Stimulated activated CD8-positive, alpha-beta memory T cell treated with anti-CD3 and anti-CD28 coated beads, Interleukin-7, amount 100 ng/mL, for 48 hours (primary cell): ENCODE measurements around the gene MBNL2.

Source experiments
- DNase-seq, 2 donors: peaks; one replicate each; pipeline ENCODE4 v3.0.0-alpha.2; 2020; ENCODE audit warnings: low read depth in 1 of 2; ENCODE audit errors: extremely low read depth in 1 of 2

Gene MBNL2

DNA sequence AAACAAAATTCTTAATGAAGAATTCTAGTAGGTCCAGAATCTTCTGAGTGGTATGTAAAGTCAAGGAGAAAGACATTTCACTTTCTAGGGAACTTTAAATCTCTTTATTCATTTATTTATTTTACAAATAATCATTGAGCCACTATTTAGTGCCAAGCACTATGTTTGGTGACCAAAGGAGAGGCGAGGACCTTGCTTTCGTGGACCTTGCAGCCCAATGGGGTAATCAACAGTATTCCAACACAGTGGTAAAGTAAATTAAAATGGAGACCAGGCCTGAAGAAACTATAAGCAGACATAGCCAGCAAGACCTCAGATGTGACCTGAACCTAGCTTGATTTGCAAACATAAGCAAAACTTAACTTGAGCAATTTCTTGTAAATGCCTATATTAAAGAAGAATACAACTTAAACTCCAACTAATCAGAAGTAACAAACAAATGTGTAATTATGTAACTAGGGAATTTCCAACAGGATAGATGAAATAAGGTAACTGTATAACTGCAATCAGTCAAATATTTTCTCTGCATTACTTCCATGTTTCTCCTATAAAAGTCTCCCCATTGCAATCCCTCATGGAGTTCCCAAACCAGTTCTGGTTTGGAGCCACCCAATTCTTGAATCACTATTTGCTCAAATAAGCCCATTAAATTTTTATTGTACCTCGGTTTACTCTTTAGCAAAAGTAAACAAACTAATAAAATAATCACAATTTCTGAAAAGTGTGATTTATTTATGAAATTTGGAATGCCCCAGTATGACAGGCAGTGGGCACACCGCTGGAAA, 67.6 kb downstream of the MBNL2 start:
- no peak for DNase-seq

DNA sequence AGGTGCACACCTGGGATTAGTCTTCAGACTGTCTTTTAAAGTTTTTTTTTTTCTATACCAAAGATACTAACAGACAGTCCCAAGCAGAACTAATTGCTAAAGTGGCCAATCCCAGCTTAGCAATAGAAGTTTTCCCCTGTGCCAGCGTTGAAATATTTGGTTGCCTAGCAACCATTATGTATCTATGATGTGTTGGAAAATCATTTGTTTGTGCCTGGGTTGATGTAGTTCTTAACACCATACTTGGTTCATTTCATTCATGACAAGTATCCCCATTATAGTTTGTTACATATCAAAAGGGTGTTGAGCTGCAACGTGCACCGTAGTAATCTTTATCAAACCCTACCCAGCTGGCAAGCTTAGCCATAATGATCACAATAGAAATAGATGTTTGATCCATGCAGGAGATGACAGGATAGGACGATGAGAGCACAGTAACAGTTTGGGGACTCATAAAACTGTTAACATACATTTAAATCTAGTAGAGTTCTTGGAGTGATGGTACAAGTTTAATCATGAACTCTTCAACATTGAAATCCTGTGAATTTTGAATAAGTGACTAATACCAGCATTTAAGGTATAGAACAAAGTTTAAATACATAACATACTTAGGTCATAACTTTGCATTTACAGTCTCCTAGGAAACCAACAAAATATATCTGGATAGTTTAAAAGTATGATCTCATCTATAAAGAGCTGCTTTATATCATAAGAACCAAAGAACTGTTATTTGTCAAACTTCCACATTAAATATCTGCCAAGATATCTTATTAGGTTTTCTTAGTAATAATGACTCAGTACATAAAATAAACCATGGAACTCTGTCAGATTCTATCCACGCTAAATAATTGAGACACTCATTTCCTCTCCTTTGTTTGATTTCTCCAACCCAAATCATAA, 73.4 kb downstream of the MBNL2 start:
- DNase-seq: no peak

DNA sequence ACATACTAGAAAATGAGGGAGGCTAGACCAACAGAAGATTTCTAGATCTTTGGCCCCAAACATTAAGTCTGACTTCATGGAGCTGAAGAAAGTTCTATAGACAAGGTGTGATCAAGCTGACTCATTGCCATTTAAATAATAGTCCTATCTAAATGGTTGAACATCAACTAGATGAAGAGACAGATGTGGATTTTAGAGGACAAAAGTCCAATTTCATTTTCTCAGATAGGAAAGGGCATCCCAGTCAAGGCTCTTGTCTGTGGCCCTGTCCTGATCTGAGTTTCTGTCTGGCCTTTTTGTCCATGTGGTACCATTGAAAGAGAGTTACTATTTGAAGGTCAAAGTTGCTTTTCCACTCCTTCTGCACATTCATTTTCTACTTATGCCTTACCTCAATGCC, 74.6 kb downstream of the MBNL2 start:
- DNase-seq: no peak

DNA sequence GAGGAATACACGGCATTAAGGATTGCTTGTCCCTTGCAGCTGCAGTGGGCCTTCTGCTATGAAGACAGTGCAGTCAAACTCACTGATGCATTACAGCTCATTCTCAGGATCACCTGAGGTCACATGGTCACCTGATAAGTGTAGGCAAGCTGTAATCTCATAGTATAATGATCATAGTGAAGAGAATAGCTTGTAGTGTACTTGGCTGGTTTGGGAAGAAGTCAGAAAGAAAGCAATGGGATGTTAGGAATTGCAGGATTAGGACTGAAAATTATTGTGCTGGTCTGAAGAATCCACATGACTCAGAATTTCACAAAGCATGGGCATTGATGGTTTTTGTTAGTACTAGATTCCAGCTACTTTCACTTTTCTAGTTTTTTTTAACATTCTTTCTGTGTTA, 76.7 kb downstream of the MBNL2 start:
- no peak for DNase-seq

DNA sequence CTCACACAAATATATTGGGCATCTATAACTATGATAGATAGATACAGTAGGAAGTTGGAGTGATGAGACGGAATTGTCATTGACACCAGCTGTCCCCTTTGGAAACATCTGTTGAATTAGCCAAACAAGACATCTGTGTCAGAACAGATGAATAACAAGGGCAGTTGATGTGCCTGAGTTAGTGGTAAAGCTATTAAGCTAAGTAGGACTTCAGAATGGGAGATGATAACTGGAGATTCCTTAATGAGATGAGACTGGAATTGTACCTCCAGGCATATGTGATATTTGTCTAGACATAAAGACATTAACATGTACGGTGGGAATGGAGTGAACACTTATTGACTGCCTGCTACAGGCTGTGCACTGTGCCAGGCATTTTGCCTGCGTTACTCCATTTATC, 78.7 kb downstream of the MBNL2 start:
- DNase-seq: no peak

DNA sequence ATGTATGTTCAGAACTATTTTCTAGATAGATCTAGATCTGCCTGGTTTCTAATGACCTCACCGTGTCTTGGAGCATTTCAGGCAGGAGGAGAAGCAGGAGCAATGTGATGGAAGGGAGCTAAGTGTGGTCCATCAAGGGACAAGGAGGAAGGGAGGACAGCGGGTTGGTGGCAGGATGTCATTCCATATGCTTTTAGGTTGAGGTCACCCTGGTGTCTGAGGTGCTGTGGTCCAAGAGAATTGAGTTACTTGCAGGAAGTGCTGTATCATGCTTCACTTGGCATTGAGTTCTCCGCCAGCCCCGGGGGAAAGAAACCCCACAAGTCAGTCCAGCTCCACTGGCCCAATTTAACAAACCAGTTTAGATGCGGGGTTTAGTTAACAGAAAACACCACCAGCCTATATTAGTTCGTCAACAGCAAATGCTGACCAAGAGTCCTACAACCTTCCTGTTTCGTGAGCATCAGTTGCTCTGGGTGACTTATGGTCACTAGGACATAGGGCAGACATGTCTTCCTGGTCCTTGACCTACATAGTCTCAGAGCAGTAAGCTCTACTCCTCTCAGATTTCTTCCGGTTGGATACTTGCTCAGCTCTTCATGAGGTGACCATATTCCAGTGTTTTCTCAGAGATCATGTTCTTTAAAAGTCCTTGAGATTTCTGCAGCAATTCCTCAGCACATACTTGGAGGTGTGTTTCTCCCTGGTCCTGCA, 79.4 kb downstream of the MBNL2 start:
- no peak for DNase-seq

DNA sequence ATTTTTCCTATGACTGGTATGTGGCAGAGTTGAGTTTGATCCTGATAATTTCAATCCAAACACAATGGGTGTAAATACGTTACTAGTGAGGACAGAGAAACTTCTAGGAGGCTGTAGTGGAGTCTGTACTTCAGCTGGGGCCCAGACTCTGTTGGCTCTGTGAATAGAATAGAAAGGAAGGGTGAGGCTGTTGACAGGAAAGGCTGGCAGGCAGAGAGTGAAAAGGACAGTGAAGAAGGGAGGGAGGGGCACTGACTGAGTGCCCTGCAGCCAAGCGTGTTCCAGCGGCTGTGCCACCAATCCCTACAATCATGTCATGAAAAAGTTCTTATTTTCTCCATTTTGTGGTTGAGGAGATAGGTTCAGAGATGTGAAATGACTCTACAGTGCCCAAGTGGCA, 80.5 kb downstream of the MBNL2 start:
- no peak for DNase-seq

DNA sequence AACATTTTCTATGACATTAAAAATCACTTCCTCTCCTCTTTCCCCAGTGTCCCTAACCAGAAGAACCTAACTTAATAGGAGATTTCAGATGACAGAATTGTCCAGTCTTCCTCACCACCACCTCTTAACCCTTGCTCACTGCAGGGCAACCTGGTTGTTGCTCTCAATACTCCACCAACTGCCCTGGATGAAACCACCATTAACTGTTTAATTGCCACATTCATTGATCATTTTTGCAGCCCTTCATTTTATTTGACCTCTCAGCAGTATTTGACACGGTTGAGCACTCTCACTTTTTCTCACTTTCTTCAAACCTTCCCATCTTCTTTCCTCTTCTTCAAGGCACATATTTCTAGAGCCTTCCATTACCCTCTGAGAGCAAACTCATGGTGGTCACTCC, 84.0 kb downstream of the MBNL2 start:
- DNase-seq: no peak

DNA sequence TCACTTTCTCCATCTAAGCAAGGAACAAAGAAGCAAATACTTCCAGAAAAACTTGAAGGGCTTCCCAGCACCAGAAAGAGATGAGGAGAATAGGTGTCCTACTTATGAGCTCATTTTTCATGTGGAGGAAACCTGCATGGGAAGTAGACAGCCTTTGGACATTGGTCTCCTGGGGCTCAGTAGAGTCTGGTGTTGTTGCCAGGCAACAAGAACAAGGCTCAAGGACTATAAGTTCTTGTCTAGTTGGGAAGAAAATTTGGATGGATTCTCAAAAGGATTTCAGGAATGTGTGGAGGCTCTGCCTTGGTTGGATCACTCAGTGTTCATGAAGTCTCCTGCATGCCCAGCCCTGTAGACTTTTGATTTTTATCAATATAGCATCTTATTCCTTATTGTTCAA, 84.5 kb downstream of the MBNL2 start:
- DNase-seq: no peak

DNA sequence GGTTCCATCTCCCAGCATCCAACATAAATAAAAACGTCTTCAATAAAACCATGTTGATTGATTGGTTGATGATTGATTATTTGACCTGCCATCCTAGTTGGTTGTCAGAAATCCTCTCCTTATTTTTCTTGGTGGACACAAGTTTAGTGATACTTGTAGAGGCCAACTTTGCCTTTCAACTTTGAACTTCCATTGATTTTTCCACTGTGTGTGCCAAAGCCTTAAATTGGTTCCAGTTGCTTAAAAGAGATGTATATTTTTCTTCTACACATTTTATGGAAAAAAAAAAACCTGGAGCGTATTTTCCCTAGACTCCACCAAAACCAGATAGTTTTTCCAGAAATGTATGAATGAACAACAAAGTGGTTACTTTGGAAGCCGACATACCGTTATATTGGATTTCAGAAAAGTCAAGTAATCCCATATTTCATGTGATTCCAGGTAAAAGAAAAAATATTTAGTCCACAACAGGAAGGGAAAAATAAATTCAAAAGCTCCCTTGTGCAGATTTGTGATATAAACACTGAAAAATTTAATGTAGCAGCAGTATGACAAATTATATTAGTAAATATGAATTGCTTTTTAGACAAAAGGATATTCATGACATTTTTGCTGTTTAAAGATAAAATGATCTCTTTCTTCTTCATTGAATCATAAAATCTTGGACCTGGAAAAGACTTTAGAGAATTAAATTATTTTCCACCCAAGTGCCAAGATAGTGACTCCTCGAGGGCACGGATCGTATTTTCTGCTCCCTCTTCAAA, 85.2 kb downstream of the MBNL2 start:
- no peak for DNase-seq

DNA sequence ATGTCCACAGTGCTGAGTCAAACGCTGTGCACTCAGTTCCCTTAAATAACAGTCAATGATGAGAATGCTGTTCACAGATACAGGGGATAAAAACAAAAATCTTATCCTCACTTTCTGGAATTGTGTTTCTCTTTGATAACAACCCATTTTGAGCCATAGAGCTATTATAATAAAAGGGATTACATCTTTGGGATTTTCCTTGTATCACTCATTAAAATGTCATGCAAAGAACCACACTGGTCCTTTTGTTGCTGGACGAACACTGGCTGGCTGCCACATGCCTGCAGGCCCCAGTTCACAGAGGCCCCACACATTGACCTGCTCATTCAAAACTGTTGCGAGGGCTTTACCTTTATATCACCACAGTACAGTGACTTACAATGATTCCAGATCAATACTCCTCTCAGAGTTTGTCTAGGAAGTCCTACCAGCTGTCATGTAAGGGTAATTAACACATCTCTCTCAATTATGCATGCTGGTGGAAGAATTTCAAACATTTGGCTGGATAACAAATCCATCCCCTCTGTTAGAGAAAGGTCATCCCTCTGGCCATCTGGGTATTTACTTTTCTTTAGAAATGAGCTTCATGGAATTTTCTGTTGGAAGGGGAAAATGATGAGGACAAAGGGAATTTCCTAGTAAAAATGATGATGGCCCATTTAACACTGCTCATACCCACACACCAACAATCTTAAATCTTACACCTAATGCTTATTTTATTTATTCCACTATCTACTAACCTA, 85.9 kb downstream of the MBNL2 start:
- no peak for DNase-seq

DNA sequence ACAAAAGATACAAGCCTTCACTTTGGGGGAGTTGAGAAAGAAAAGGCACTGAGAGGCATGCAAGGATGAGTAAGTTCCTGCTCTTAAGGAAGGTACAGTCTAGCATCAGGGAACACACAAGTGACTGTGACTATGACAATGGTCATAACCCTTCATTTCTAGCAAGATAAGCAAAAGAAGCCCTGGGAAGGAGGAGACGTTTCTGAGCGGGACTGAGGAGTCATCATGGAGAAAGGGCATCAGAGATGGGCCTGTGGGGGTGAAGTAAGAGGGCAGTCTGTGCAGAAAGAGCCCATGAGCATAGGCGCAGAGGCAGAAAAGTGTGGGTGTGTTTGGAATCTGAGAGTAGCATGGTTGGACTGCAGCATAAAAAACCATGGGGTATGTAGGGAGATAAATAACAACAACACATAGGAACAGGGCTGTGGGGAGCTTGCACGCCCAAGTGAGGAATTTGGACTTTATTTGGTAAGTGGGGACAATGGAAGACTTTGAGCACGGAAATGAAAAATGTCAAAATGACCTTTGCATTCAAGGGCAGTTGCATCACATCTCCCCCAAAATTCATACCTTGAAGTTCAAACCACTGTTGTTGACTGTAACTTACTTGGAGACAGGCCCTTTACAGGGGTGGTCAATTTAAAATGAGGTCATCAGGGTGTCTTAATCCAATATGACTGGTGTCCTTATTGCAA, 86.7 kb downstream of the MBNL2 start:
- no peak for DNase-seq

DNA sequence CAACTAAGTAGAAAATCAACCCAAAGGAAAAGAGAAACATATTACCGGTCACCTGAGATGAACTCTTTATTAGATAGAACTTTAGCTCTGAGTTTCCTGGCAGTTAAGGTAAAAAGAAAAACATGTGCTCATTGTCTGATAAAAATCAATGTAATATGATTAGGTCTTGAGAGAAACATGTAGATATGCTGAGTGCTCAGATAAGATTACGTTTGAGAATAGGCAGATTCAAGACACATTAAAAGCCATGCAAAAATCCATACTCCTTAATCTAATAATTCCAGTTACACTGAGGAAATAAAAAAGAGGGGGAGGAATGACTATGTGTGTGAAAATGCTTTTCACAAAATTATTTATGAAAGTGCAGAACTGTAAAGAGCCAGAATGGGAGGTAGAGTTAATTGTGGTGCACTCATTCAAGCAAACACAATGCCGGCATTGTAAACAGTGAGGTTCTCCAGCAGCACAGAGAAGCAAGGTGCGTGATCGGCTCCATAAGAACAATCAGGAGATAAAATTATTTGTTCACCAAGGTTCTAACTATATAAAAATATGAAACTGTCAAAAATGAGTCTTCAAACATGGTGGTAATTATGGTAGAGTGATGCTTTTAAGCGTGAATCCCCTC, 88.8 kb downstream of the MBNL2 start:
- DNase-seq: no peak

DNA sequence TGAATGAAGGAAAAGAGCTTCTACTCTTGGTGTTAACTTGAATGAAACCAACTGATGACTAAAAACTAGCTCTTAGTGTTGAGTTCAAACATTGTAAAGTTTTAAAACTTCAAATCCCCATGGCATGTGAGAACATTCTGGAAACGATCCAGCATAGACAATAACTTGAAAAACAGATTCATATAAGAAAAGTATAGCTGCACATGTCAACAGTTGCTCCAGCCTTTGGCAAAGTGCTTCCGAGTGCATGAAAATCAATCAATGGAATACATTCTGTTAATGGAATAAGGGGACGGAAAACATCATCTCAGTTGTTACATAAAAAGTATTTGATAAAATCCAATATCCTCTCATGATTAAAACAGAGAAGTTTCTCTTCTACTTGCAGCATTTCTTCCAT, 89.8 kb downstream of the MBNL2 start:
- no peak for DNase-seq

DNA sequence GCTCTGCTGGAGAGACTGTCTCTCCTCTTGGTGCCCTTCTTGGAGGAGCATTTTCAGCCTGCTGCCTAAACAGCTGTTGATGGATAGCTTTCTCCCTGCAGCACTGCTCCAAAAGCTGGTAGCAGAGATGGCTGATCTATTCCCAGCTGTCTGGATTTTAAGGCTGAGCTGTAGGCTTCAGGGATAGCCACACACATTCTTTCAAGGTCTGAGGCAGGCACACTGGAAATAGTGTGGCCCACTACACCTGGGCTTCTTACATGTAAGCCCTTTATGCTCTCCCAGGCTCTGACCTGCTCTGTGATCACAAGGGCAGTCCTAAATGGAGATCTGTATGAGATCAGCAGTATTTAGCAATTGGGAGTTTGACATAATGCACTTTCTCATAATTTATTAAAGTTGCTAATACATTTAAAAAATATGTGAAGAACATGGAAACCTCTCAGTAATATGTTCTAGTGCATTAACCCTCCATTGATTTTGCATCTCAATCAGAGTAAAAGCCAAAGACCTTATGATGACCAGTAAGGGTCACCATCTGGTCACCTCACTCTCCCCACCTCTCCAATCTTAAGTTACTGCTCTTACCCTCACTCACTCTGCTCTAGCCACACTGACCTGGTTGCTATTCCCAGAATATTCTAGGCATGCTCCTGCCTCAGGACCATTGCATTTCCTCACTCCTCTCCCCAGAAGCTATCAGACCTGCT, 91.6 kb downstream of the MBNL2 start:
- no peak for DNase-seq

DNA sequence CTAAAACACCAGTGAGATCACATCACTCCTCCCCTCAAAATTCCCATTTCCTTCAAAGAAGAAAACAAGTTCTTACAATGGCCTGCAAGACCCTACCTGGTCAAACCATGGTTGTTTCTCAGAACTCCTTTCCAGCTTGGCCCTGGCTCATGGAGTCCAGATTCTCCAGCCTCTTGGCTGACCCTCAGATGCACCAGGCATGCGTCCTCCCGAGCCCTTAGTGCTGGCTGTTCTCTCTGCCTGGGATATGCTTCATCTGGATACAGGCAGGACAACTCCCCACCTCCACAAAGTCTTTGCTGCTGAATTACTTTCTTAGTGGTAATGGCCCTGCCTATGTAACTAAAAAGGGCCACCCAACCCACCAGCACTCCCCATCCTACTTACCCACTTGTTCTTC, 94.3 kb downstream of the MBNL2 start:
- DNase-seq: no peak

DNA sequence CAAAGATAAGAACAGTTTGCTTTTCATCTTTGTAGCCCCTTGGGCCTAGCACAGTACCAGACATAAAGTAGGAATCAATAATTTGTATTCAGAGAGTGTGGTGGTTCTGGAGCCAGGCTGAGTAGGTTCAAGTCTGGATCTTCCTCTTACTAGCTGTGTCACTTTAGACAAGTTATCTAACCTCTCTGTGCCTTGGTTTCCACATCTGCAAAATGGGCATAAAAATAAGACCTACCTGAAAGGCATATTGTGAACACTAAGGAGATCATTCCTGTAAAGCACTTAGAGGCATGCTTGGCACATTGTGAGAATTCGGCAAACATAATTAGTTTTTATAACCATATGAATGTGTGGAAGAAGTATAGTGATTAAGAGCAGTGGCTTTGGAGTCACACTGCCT, 95.8 kb downstream of the MBNL2 start:
- no peak for DNase-seq

DNA sequence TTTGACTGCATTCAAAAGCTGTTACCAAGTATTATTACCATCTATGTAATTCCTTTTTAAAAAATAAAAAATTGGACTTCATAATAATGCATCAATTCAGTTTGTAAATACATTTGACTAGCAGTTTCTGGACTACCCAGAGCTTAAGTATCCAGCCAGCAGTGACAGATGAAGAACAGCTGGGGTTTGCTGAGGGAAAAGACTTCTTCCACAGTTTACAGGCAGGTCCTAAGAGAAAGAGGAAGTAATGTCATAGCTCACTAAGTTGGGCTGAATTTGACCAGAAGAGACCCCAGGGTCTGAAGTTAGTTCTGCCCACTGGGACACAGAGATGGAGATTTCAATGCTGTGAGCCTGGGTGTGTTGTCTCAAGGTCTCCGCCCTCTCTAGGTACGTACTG, 96.4 kb downstream of the MBNL2 start:
- DNase-seq: no peak
